Mononuclear cell (primary cell): ENCODE results near the gene HAUS7. TPM values are rescaled to one million over a fixed set of nuclear protein-coding genes. Genes with fewer than 3 reads are reported as not detected.

ENCODE experiments used
- total RNA-seq: library from RNA; depleted of rRNA; stranded (reverse); fragments of >200 nt; gene quantifications from one replicate; pipeline ENCODE4 v1.2.3, GENCODE V29; 2012

Gene HAUS7
- total RNA-seq, 1 donor = 11.8 TPM

Other genes with a start within 250 kb of the HAUS7 start
- not detected for gene PNMA6F, start 148.8 kb downstream of the HAUS7 start, total RNA-seq
- 7.8 TPM for gene ZNF275, start 136.4 kb downstream of the HAUS7 start, total RNA-seq
- gene PNMA6E, start 69.2 kb downstream of the HAUS7 start, total RNA-seq = 0.10 TPM
- 0.63 TPM for gene ZFP92, start 59.1 kb downstream of the HAUS7 start, total RNA-seq
- 1.2 TPM for gene TREX2, start 24.5 kb downstream of the HAUS7 start, total RNA-seq
- gene BGN, start 24.4 kb upstream of the HAUS7 start, total RNA-seq = not detected
- gene ATP2B3, start 47.1 kb upstream of the HAUS7 start, total RNA-seq = not detected
- 12.0 TPM for gene CCNQ, start 128.6 kb upstream of the HAUS7 start, total RNA-seq
- not detected for gene DUSP9, start 176.6 kb upstream of the HAUS7 start, total RNA-seq
- 0.52 TPM for gene PNCK, start 203.2 kb upstream of the HAUS7 start, total RNA-seq
- 0.94 TPM for gene SLC6A8, start 217.3 kb upstream of the HAUS7 start, total RNA-seq